Adrenal gland (tissue), 12 donors: ENCODE results near the gene C4BPB. TPM values are rescaled to one million over a fixed set of nuclear protein-coding genes. Genes with fewer than 3 reads are reported as not detected.

ENCODE experiments used
- DNase-seq, 7 donors: peaks; one replicate each; pipeline ENCODE4 v3.0.0-alpha.2; 2019 to 2020
- H3K27ac ChIP-seq, 5 donors: fragments of 200-600 bp; sonication (generic) in 4 of 5; 1 replicate in 3 of 5; 2 replicates in 2 of 5; pipeline versions ENCODE4 v1.5.1 to v1.8.0; 2016 to 2020; ENCODE audit warnings: mild to moderate bottlenecking in 1 of 5
- H3K27me3 ChIP-seq: fragments of 200-600 bp; 2 replicates; pipeline ENCODE4 v1.8.0; 2021
- H3K36me3 ChIP-seq, 2 donors: fragments of 200-600 bp; replicated peaks in 1 of 2; 1 replicate in 1 of 2; 2 replicates in 1 of 2; pipeline versions ENCODE4 v1.5.1 to v1.8.0; 2018 to 2022
- H3K4me1 ChIP-seq, 2 donors: fragments of 200-600 bp; replicated peaks in 1 of 2; 1 replicate in 1 of 2; 2 replicates in 1 of 2; pipeline versions ENCODE4 v1.5.1 to v1.8.0; 2018 to 2021
- H3K4me3 ChIP-seq, 4 donors: fragments of 200-600 bp; sonication (generic) in 3 of 4; one replicate each; pipeline ENCODE4 v1.5.1; 2016 to 2018
- H3K9me3 ChIP-seq, 3 donors: fragments of 200-600 bp; sonication (generic) in 1 of 3; replicated peaks in 1 of 3; 1 replicate in 2 of 3; 2 replicates in 1 of 3; pipeline versions ENCODE4 v1.5.1 to v1.8.0; 2016 to 2021
- CTCF ChIP-seq, 6 experiments: fragments of 450-650 bp in 4 of 6; fragments of 200-600 bp in 2 of 6; sonication (generic) in 1 of 6; IDR thresholded peaks; 1 replicate in 5 of 6; 2 replicates in 1 of 6; pipeline versions ENCODE4 v1.5.1 to v1.8.0; 2016 to 2021; ENCODE audit warnings: antibody characterized with exemption in 6 of 6, mild to moderate bottlenecking in 2 of 6, moderate library complexity in 1 of 6
- POLR2A ChIP-seq, 2 donors: fragments of 450-650 bp; IDR thresholded peaks; one replicate each; pipeline ENCODE4 v1.6.1; 2017; ENCODE audit warnings: antibody characterized with exemption in 2 of 2, mild to moderate bottlenecking in 2 of 2, moderate library complexity in 1 of 2
- WGBS, 4 donors: extraction: QIAGEN DNeasy Blood & Tissue Kit in 2 of 4; methylation state at CpG; one replicate each; pipeline versions ENCODE4 v1.1.5 to v1.1.7; 2013 to 2017; 5-methylcytosine and 5-hydroxymethylcytosine counted together
- intact Hi-C, 2 donors: fragments of 100-400 bp; cut with DNase I; formaldehyde crosslinking; loops; one replicate each; pipeline versions ENCODE4 v1.14.1 to v1.15.0; 2022 to 2023
- polyA plus RNA-seq, 3 donors: library from polyadenylated mRNA; stranded (reverse); fragments of 200-250 nt in 2 of 3; fragments of 350-450 nt in 1 of 3; fragmentation: Illumina TruSeq in 1 of 3; extraction: RNeasy Lipid Tissue Mini Kit (QIAGEN cat#74804) in 1 of 3; gene quantifications; one replicate each; pipeline ENCODE4 v1.2.3, GENCODE V29; 2013 to 2014
- total RNA-seq, 9 donors: library from RNA; depleted of rRNA in 4 of 9; stranded (reverse); fragments of >200 nt in 4 of 9; fragments of 120-200 nt in 1 of 9; fragmentation: NEBNext Ultra II Directional in 1 of 9; extraction: Animal tissue kit (Norgen Biotek cat#: 25700) in 1 of 9; gene quantifications; one replicate each; pipeline versions ENCODE4 v1.1.0 to v1.2.4, GENCODE V29; 2013 to 2023
- donor health status: healthy with polysubstance abuse.
- donor health status: Bipolar disorder and iron deficiency.
- donor health status: DM: yes; HTN: yes; CAD: no.
- donor health status: DM: no; HTN: no; CAD: no.
- donor health status: DM: no; HTN: no; CAD: no.
- donor health status: DM: yes; HTN: yes; CAD: no.

C4BPB gene
- total and polyA plus RNA-seq, 12 donors, result 0.20 to 1.4 (median 0.50) TPM; not detected in 2

GRCh38 chr1:207062058-207062457 is 26.6 kb upstream of the C4BPB start:
- no peaks in the 10 kb centered on the region for H3K4me1 ChIP-seq
- DNase-seq, result no peak
- 80 to 100% (median 92%) methylated on average over 1 of the region's 1 CpG for WGBS, 4 donors
- no peak for TF ChIP-seq CTCF (IDR thresholded peaks at IDR 0.05)
- no peak for TF ChIP-seq POLR2A (IDR thresholded peaks at IDR 0.05)
- no peaks in the 10 kb centered on the region for H3K27me3 ChIP-seq
- no peak overlapping the region for H3K4me3 ChIP-seq
- no peak overlapping the region for H3K27ac ChIP-seq
- intact Hi-C loops, result no loop called here
- no peaks in the 10 kb centered on the region for H3K9me3 ChIP-seq
- peaks cover 0 to 39% of the 10 kb centered on the region in 2 donors for H3K36me3 ChIP-seq

DNA sequence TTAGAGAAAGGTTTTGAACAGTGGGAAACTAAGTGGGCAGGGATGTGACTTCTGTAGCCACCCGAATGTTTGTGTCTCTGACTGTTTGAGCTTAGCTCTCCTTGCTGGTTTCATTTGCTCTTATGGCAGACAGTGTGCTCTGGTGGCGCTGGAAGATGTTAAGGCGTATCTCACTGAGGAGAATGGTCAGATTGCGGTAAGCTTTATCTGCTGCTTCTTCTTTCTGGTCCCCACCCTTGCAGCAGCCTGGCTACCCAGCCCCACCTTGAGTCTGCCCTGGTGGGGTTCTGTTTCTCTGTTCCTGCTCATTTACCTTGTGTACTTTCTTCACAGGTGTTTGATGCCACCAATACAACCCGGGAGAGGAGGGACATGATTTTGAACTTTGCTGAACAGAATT is 25.6 kb upstream of the C4BPB start:
- WGBS, 4 donors, result 88 to 97% (median 93%) methylated on average over 5 of the region's 5 CpGs
- no peaks in the 10 kb centered on the region for H3K27me3 ChIP-seq
- intact Hi-C loops, result no loop called here

DNA sequence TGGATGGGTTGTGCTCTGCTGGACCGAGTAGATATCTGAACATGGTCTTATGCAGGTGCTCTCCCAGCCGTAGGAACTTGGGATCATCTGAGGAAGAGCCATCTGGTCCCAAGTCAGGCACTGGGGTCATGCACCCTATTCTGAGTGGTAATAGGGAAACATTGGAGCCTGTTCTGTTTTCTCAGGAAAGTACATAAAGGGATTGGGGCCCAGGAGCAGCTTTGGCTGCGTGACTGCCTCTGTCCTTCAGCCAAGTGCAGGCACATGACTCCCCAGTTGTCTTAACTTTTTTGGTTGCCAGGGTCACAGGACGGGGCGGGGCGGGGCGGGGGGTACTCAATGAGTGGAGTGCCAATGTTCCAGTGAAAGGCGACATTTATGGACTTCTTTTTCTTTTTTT is 24.1 kb upstream of the C4BPB start:
- H3K36me3 ChIP-seq, result peaks cover 0 to 61% of the 10 kb centered on the region in 2 donors
- H3K4me3 ChIP-seq, result no peak overlapping the region
- intact Hi-C loops, result no loop called here
- H3K4me1 ChIP-seq, result no peaks in the 10 kb centered on the region
- H3K9me3 ChIP-seq, result no peaks in the 10 kb centered on the region
- no peaks in the 10 kb centered on the region for H3K27me3 ChIP-seq
- peak in 1 of 7 donors; percentile 29 for DNase-seq
- WGBS, 4 donors, result 74 to 90% (median 87%) methylated on average over 8 of the region's 8 CpGs
- H3K27ac ChIP-seq, result no peak overlapping the region
- TF ChIP-seq CTCF (IDR thresholded peaks at IDR 0.05) (no peak), POLR2A (IDR thresholded peaks at IDR 0.05) (no peak)

More for the DNA sequence above, 25.6 kb upstream of the C4BPB start:
- Histone ChIP-seq H3K4me3 (no peak overlapping the region), H3K9me3 (no peaks in the 10 kb centered on the region), H3K27ac (no peak overlapping the region), H3K36me3 (peaks cover 0 to 46% of the 10 kb centered on the region in 2 donors), H3K4me1 (no peaks in the 10 kb centered on the region)
- no peak for DNase-seq
- TF ChIP-seq CTCF (IDR thresholded peaks at IDR 0.05), result no peak
- TF ChIP-seq POLR2A (IDR thresholded peaks at IDR 0.05), result no peak

GRCh38 chr1:207067185-207067584 is 21.5 kb upstream of the C4BPB start:
- intact Hi-C loops, result no loop called here
- TF ChIP-seq POLR2A (IDR thresholded peaks at IDR 0.05), result no peak
- no peak for TF ChIP-seq CTCF (IDR thresholded peaks at IDR 0.05)
- 53 to 63% (median 63%) methylated on average over 3 of the region's 3 CpGs for WGBS, 4 donors
- Histone ChIP-seq H3K27ac (no peak overlapping the region), H3K9me3 (no peaks in the 10 kb centered on the region), H3K27me3 (no peaks in the 10 kb centered on the region), H3K36me3 (peaks cover 0 to 74% of the 10 kb centered on the region in 2 donors), H3K4me1 (no peaks in the 10 kb centered on the region), H3K4me3 (no peak overlapping the region)
- no peak for DNase-seq
